Dedifferentiated amniotic fluid mesenchymal stem cell (primary cell): ENCODE measurements around the gene STPG1.
A peak's percentile ranks its signal among the peaks of the same experiment; 100 is the strongest.

ENCODE experiments used
- DNase-seq: peaks from one replicate; pipeline ENCODE4 v3.0.0-alpha.2; 2016; ENCODE audit errors: extremely low spot score

Gene STPG1

GRCh38 chr1:24343412-24344089 is 70.0 kb downstream of the STPG1 start:
- no peak for DNase-seq

GRCh38 chr1:24341260-24341659 is 72.3 kb downstream of the STPG1 start:
- DNase-seq = no peak

DNA sequence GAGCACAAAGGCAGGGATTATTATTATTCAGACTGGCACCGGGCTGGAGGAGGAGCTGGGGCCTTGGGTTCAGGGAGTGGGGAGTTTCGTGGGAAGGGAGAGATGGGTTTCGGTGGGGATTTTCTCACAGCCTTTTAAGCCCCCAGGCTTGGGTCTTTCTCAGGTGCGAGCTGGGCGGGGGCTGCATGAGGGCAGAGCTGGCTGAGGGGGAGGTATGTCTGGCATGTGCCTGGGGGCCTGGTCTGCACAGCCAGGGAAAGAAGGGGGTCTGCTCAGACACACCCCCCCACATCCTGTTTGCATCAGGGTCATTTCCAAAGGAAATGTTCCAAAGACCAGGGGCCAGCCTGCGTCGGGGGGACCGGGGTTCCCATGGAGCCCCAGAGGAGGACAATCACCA is 72.8 kb downstream of the STPG1 start:
- no peak for DNase-seq

DNA sequence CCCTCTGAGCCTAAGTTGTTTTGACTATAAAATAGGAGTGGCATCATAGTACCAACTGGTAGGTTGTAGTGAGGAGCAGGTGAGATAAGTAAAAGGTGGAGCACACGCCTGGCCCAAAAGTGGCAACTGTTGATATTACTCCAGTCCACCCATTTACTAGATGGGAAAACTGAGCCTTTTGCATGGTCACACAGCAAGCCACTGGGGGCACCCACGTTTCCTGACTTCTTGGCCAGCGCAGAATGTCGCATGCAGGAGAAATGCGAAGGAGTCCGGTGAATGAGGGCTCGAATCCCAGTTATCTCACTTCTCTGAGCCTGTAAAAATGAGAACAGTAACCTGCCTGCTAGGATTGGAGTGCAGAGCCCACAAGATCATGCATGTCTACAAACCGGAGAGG is 73.6 kb downstream of the STPG1 start:
- DNase-seq = no peak

DNA sequence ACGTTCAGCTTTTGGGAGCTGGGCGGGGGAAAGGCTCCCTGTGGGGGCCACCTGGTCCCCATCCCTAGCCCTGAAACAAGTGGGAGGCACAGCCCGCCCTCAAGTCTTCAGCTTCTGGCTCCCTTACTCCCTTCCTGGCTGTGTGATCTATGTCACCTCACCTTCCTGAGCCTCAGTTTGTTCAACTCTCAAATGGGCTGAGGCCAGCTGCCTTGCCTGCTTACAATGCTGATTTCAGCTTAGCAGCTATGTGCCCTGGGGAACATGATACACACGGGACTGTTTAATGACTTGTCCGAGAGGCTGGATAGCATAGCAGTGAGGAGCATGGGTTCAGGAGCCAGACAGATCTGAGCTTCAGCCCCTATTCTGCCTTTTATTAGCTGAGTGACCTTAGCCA is 75.1 kb downstream of the STPG1 start:
- DNase-seq = no peak

- DNase-seq = no peak
These were observed 76.1 kb downstream of the STPG1 start for GRCh38 chr1:24337455-24337854.

DNA sequence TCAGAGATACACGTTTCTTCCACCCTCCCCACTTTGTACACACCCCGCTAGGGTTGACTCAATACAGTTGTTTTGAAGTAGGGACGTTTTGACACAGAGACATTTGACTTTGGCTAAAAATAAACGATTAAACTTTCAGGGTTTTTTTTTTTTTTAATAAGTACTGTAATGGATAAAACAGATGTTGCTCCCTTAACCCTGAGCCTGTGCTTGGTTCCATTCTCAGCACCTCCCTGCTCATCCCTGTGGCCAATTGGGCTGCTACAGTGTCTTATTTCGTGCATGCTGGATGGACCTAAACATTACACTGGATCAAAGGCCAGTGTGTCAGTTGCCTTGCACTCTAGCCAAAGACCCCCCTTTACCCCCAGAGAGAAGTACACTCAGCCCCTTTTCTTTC is 77.5 kb downstream of the STPG1 start:
- DNase-seq = no peak

DNA sequence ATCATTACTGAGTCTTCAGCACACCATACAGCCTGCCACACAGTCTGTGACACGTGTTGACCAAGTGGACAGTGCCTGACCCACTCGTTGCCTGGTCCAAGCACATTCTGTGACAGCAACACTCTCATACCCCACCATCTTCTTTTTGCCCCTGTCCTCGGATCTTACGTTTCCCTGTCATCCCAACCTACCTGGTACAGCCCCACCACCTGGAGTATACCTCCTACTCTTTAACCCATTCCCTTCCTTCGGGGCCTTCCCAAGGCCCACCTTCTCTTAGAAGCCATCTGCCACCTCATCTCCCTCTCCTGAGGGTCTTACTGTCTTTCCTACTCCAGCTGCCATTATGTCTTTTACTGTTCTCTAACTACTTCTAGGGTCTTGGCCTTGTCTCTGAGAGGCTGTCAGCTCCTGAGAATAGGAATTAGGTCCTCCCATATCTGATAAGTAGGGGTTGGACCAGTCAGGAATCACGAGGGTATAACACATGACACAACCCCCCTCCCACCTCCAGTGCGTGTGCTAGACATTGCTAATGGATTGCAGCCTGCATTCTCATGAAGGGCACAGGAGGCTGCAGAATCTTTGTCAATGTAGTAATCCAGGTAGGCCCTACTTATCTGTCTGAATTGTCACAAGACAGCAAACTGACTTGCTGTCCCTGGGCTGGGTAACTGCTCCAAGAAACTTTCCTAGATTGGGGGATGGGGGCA is 81.5 kb downstream of the STPG1 start:
- no peak for DNase-seq

DNA sequence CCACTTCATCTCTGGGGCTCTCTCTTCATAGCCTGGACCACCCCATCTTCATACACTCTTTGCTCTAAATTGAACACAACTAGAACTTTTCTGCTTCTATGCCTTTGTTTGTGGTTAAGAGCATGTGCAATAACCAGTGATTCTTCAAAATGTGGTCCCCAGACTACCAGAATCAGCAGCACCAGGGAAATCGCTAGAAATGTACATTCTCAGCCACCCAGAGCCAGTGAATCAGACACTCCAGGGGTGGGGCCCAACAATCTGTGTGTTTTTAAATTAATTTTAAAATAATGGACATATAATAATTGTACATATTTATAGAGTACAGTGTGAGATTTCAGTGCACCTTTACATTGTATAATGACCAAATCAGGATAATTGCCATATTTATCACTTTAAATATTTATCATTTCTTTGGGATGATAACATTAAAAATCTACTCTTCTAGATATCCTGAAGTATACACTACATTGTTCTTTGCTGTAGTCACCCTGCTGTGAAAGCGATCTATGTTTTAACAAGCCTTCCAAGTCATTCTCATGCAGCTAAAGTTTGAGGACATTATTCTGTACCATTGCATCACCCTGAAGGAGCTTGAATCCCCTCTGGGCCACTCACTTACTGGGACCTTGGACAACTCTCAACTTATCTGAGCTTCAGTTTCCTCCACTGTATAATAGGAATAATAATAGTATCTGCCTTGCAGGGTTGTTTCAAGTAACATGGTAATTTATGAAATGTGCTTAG is 83.6 kb downstream of the STPG1 start:
- DNase-seq = peak; percentile 76

DNA sequence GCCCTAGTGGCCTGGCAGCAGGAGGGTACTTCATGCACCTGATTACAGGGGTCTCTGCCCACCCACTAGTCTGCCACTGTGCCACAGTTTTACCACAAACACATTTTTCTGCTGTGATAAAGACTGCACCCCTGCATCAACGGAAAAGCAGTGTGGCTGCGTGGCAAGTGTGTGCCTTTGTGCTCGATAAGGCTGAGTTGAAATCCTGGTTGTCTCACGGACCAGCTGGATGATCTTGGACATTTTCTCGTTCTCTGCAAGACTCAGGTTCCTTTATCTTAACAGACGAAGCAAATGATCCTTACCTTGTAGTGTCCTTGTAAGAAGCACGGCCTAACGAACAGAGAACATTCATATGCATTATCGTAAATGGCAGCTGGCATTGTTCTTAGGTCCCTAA is 84.3 kb downstream of the STPG1 start:
- DNase-seq = no peak

- DNase-seq = no peak
These were observed 85.7 kb downstream of the STPG1 start for GRCh38 chr1:24327891-24328290.

GRCh38 chr1:24327486-24327885 is 86.1 kb downstream of the STPG1 start:
- DNase-seq = no peak

- no peak for DNase-seq
These were observed 87.8 kb downstream of the STPG1 start for GRCh38 chr1:24325587-24326449.

GRCh38 chr1:24324903-24325302 is 88.7 kb downstream of the STPG1 start:
- no peak for DNase-seq

DNA sequence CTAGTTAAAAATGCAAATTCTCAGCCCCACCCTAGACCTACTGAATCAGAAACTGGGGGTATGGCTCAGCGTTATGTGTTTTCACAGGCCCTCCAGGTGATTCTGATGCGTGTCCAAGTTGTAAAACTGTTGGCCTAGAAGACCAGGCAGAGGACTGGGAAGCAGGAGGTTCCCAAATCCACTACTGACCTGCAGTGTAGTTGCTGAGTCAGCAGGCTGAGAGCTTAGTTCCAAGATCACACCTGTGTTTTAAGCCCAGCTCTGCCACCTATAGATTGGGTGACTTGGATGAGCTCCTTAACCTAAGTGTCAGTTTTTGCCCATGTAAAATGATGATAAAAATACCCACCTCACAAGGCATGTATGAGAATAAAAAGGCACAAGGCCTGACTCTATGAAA is 90.3 kb downstream of the STPG1 start:
- DNase-seq = no peak

DNA sequence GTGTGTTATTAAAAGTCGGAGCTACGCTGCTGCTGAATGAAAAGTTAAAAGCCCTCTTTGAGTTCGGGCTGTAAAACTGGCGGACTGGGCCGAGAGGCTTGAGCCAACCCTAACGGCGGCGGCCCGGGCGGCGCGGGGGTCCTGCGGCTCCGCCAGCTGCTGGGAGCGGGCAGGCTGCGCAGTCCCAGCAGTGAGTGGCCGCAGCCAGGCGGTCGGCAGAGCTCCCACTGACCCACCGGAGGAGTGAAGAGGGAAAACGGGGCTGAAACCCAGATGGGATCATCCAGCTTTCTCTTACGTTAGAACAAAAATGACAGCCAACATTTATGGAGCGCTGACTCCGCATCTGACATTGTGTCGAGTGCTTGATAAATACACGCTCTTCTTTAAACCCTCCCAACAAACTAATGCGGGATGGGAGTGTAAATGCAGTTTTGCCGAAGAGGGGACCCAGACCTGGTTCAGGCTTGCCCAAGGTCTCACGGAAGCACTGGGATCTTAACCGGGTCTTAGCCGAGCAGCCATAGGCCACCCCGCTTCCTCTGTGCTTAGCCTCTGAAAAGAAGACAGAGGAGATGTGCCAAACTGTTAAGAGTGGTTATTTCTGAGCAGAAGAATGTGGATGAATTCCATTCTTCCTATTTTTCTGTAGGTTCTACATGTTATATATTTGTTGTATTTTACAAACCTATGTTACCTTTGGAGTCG is 91.0 kb downstream of the STPG1 start:
- DNase-seq = no peak

DNA sequence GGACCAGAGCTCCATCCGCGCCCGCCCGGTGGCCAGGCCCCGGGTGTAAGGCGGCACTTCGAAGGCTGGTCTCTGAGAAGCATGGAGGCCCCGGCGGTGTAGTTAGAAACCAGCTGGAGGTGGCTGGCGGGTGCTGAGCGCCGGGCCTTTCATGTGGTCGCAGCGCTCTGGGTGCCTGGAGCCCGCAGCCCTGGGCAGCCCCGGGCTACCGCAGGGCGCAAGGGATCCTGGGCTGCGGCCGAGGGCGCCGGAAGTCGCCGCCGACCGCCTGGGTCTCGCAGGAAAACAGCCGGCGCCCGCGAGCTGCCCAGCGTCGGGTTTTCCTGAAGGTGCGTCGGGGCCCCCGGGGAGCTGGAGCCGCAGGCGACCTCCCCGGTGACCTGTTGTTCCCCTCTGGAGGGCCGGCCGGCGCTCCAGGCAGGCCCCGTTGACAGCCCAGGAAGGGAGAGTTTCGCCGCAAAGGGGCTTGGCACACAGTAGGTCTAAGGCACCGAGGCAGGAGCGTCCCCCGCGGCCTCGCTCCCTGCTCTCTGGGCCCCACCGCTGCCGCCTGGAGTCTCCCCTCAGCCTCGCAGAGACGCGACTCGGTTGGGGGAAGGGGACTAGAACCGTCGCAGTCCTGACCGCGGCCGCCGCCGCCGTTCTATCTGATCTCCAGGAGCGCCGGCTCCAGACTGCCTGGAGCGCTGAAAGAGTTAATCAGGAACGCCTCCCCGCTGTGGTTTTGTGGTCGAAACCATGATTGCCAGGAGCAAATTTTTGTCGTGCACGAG is 91.7 kb downstream of the STPG1 start:
- peak; percentile 48 for DNase-seq

DNA sequence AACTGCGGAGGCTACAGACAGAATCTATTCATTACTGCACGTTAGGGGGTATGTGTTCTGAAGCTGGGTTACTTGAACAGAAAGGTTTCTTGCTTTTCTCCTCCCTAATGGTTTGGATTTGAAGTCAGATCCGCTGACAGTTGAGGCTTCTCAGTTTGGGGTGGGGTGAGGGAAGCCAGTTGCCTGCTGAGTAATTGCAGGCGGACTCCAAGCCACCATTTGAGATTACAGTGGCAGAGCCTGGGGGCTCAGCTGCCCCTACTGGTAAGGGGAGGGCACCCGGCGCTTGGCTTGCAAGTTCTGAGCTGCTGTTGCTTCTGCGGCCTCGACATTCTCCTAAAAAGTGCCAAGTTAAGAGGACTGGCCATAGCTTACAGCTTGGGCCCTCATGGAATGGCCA is 92.5 kb downstream of the STPG1 start:
- no peak for DNase-seq

DNA sequence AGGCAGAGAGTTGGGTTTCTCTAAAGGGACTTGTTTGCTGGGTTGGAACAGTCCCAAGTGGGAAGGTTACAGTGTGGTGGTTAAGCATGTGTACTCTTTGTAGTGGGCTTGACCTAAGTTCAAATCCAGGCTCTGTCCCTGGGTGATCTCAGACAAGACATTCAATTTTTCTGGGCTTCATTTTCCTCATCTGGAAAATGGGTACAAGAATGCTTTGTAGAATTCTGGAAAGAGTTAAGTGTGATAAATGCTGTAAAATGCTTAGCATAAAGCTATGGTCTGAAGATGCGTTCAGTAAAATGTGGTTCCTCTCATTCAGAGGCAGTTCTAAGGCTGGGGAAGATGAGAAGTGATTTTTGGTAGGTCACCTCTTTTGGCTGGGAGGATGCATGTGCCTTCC is 93.6 kb downstream of the STPG1 start:
- DNase-seq = no peak

- no peak for DNase-seq
These were observed 94.2 kb downstream of the STPG1 start, which contains the start of gene GRHL3 for GRCh38 chr1:24319312-24319863. Gene GRHL3, plus strand, starts transcription at chr1:24319357. Its CDS starts 195 bp downstream, at chr1:24319552.
